ENCODE data around the gene PPM1L. TPM values are rescaled to one million over a fixed set of nuclear protein-coding genes. Genes with fewer than 3 reads are reported as not detected.

PPM1L gene
- total RNA-seq, 1 donor from 2014 or later = 0.99 TPM

DNA sequence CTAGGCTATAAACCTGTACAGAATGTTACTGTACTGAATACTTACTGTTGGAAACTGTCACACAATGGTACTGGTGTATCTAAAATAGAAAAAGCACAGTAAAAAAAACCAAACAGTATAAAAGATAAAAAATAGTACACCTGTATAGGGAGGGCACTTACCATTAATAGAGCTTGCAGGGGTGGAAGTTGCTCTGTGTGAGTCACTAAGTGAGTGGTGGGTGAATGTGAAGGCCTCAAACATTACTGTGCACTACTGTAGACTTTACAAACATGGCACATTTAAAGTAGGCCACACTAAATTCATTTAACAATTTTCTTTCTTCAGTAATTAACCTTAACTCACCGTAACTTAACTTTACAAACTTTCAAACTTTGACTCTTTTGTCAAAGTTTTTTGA, 327.1 kb downstream of the PPM1L start:
- no peak for DNase-seq (ENCODE audit: low read depth in 2 of 2)

DNA sequence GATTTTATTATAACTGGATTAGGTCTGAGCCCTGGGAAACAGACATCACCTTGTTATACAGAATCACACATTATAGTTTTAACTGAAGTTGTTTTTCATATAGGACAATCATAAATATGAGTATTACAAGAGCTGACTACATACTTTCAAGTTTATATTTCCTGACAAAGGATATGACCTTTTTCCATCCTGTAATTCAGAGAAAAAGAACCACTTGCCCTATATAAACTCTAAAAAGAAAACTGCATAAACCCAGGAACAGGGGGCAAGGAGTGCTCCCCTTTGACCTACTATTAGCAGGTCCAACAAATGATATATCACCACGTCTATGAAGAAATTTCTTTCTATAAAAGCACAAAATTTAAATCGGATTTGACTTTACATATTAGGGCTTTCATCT, 328.2 kb downstream of the PPM1L start:
- DNase-seq (ENCODE audit: low read depth in 2 of 2) = no peak

DNA sequence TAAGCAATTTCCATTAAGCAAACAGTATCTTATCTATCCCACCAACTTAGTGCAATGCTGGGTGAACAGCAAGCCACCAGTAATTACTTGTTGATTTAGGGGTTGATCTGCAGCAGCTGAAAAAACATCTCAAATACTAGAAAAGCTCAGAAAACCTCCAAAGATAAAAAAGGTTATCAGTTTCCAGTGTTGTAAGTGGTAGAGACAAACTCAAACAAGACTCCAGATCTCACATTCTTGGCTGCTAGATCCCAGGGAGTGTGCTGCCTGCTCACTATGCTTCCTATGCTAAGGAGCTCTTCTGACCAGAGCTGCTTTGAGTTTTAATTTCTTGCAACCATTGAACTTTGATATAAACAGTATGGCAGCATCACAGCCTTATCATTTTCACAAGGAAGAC, 337.9 kb downstream of the PPM1L start:
- no peak for DNase-seq (ENCODE audit: low read depth in 2 of 2)

DNA sequence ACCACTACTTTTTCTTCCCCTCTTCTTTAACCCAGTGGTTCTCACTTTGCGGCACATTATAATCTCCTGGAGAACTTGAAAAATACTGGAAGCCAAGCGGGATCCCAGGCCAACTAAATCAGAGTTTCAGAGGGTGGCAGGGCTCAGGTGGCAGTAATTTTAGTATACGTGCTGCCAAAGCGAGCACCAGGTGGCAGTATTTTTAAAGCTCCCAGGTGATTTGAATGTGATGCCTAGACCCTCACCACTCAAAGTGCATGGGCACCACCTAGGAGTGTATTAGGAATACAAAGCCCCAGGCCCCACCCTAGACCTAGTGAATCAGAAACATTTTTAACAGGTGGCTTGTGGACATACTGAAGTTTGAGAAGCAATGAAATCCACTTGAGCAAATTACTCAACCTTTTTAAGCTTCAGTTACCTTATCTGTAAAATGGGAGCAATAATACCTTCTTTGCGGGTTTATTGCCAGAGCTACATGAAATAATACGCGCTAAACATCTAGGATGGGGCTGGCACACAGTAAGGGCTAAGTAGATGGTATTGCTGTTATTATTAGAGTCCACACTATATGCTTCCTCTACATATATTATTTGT, 340.8 kb downstream of the PPM1L start:
- DNase-seq (ENCODE audit: low read depth in 2 of 2) = peak; percentile 27 to 60

DNA sequence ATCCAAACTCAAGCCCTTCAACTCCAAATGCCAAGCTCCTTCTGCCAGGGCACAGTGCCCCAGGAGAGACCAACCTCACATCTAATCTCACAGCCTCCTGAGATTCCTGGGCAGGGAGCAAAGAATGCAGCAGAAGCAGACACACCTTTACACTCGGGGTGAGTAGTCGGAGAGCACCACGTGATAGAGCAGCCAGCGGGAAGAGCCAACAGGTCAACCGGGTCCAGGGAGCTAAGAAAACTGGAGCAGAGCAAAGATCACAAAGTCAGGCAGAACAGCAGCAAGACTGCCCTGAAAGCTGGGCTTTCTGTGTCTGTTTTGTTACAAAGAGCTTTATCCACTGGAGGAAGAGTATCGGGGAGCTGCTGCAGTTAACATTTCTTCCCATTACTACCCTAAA, 345.0 kb downstream of the PPM1L start:
- no peak for DNase-seq (ENCODE audit: low read depth in 2 of 2)

DNA sequence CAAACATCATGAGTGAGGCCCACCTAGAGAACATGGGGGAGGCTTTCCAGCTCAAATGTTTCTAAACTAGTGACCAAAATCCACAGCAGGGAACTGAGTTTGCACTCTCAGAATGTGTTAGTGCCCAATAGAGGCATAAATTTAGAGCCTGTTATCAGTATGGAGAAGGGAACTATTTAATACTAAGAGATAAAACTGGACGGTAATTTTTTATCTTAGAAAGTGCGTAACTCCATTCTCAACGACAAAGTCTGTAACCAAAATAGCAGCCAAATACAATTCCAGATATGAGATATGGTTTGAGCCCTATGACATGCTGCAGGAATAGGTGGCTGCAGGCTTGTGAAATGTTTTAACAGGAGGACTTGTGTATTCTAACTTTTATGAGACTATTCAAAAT, 345.6 kb downstream of the PPM1L start:
- no peak for DNase-seq (ENCODE audit: low read depth in 2 of 2)

DNA sequence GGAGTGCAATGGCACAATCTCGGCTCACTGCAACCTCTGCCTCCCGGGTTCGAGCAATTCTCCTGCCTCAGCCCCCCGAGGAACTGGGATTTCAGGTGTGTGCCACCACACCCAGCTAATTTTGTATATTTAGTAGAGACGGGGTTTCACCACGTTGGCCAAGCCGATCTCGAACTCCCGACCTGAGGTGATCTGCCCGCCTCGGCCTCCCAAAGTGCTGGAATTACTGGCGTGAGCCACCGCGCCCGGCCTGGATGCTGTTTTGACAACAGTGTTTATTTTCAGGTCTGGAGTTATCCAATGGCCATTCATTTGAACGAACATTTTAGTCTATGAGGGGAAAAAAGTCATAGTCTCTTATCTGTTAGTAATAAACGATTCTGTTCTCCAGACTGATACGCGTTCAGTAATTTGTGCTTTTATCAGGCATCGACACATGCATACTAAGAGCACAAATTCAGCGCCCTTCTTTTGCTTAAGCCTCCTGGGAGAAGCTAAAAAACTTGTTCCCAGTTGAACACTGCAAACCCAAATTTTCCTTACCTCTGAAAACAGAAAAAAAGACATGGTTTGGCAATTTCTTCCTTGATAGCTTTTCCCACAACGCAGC, 347.9 kb downstream of the PPM1L start:
- DNase-seq (ENCODE audit: low read depth in 2 of 2) = no peak

DNA sequence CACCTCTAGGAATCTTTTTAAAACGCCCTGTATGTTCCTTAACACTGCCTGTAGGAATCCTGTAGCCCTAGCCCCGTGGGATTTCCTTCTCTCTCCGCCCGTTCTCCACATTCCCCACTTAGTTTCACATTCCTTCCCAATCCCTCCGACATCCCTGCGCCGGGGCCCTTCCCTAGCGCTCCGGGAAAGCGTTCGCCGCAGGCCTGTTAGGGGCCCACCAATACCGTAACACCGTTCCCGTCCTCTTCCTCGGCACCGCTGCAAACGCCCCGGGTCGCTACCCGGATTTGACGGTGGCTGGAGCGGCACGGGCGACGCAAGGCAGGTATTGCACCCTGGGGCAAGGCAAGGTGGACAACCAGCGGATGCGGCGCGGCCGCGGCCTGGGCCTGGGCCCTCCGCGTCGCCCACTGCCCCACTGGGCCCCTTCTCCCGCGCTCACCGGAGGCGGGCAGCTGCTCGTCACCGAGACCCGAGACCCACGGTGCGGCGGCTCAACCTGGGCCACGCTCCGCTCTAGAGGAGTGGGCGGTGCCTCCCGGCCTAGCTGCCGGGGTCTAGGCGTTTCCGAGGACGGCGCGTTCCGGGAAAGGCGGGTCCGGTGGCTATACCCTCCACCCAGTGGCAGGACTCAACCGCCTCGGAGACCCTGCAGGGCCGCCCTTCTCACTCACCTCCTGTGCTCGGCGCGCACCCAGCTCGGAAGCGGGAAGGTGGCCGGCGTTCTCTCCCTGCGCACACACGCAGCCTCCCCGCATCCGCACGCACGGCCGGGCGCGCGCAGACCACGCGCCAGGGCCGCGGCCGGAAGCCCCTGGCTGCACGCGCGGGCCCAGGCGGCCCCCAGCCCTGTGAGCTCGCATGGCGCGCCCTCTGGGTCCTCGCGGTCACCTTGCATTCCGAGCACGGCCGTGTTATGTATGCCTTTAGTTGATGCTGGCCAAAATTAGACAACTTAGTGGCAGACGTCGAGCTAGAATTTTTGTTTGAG, 348.8 kb downstream of the PPM1L start, which contains the start of gene B3GALNT1:
Gene B3GALNT1 (minus strand): TSS at position 789 of the 991 bp plus-strand sequence. CDS start 18,595 bp downstream, outside the sequence.
- peak; percentile 50 to 58 for DNase-seq (ENCODE audit: low read depth in 2 of 2)

DNA sequence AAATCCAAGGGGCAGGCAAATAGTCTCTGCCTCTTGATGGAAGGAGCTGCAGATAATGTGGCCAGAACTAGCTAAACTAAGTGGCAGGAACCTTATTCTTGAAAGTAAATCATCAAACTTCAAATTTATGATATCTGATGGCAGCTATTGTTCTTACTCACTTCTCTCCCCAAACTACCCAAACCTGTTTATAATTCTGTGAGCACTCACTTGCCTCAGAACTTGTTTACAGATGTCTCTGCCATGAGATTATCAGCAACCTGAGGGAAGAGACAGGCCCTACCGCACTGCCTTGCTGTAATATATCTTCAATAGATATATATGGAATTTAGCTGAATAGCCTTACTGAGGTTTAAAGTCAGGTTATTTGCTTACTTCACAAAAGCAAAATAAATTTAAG, 351.3 kb downstream of the PPM1L start:
- DNase-seq (ENCODE audit: low read depth in 2 of 2) = no peak

DNA sequence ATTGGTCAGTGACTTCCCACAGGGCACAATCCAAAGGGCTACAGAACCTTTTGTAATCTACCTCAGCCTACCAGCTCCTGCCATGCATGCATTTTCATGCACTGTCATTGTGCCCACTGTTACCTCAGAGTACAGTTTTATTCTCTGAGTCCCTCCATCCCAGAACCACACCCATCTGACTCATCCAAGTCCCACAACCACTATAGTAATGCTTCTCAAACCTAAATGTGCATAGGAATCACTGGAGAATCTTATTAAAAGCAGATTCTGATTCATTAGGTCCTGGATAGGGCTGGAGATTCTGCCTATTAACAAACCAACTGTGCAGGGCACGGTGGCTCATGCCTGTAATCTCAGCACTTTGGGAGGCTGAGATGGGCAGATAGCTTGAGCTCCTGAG, 352.8 kb downstream of the PPM1L start:
- no peak for DNase-seq (ENCODE audit: low read depth in 2 of 2)

DNA sequence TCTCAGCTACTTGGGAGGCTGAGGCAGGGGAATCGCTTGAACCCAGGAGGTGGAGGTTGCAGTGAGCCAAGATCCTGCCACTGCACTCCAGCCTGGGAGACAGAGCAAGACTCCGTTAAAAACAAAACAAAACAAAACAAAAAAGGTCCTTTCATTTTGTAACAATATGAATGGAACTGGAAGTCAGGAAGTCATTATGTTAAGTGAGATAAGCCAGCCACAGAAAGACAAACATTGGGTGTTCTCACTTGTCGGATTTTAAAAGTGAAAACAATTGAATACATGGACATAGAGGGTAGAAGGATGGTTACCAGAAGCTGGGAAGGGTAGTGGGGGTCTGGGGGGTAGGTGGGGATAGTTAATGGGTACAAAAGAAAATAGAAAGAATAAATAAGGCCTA, 361.6 kb downstream of the PPM1L start:
- DNase-seq (ENCODE audit: low read depth in 2 of 2) = peak; percentile 33 to 59

DNA sequence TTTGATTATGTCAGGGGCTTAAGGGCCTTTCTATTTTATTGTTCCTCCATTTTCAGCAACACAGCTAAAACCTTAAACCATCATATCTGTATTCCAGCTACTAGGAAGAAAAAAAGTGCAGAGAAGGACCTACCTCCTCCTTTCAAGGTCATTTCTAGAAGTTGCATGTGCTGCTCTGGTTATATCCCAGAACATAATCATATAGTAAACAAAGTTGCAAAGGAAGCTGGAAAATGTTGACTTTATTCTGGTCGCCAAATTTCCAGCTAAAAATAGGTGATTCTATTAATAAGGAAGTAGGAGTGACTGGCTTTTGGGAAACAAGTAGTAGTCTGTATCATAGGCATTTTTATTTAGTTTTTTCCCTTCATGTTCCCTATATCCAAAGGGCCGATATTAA, 370.5 kb downstream of the PPM1L start:
- DNase-seq (ENCODE audit: low read depth in 2 of 2) = no peak

Other genes starting within 250 kb of the PPM1L start
- gene KPNA4, start 190.7 kb upstream of the PPM1L start, total RNA-seq = 19.6 and 20.2 TPM in 2 replicates
- gene ARL14, start 79.1 kb upstream of the PPM1L start, total RNA-seq = not detected in 2 replicates